Lung (tissue), 12 donors: Measurements from ENCODE around the gene PPP2R5A. TPM values are rescaled to one million over a fixed set of nuclear protein-coding genes. Genes with fewer than 3 reads are reported as not detected.

Experiments
- ATAC-seq: fragments of 200-7000 bp; cut with Tn5 transposase; one replicate; pipeline ENCODE4 v1.9.1; 2020; ENCODE audit warnings: moderate number of reproducible peaks; ENCODE audit not compliant: insufficient read depth, low FRiP score
- DNase-seq, 3 donors: peaks; one replicate each; pipeline ENCODE4 v3.0.0-alpha.2; 2013 to 2017
- H3K27ac ChIP-seq, 2 donors: one replicate each; pipeline ENCODE4 v1.5.1; 2013; ENCODE audit warnings: mild to moderate bottlenecking in 2 of 2, moderate library complexity in 2 of 2, control low read depth in 1 of 2, inconsistent platforms in 1 of 2, low read depth in 1 of 2, low read length in 1 of 2
- H3K27me3 ChIP-seq, 3 donors: one replicate each; pipeline ENCODE4 v1.5.1; 2013; ENCODE audit warnings: low read length in 2 of 3; ENCODE audit not compliant: control insufficient read depth in 3 of 3, insufficient read depth in 3 of 3
- H3K36me3 ChIP-seq, 4 donors: one replicate each; pipeline ENCODE4 v1.5.1; 2013; ENCODE audit warnings: low read length in 4 of 4, mild to moderate bottlenecking in 1 of 4, moderate library complexity in 1 of 4; ENCODE audit not compliant: control insufficient read depth in 4 of 4, insufficient read depth in 4 of 4
- H3K4me1 ChIP-seq, 5 donors: one replicate each; pipeline ENCODE4 v1.5.1; 2013; ENCODE audit warnings: low read length in 5 of 5, mild to moderate bottlenecking in 2 of 5, moderate library complexity in 1 of 5; ENCODE audit not compliant: control insufficient read depth in 5 of 5, insufficient read depth in 5 of 5
- H3K4me3 ChIP-seq: one replicate; pipeline ENCODE4 v1.5.1; 2013; ENCODE audit warnings: mild to moderate bottlenecking, control low read depth, moderate library complexity
- H3K9ac ChIP-seq, 2 donors: one replicate each; pipeline ENCODE4 v1.5.1; 2013; ENCODE audit warnings: low read length in 2 of 2, control low read depth in 1 of 2; ENCODE audit not compliant: insufficient read depth in 1 of 2
- H3K9me3 ChIP-seq, 4 donors: one replicate each; pipeline ENCODE4 v1.5.1; 2013; ENCODE audit warnings: low read length in 3 of 4, mild to moderate bottlenecking in 1 of 4, moderate library complexity in 1 of 4; ENCODE audit not compliant: control insufficient read depth in 4 of 4, insufficient read depth in 3 of 4
- WGBS, 2 donors: extraction: QIAGEN DNeasy Blood & Tissue Kit; methylation state at CpG; one replicate each; pipeline ENCODE4 v1.1.7; 2013; 5-methylcytosine and 5-hydroxymethylcytosine counted together
- polyA plus RNA-seq, 2 donors: library from polyadenylated mRNA; stranded (reverse); fragments of 200-250 nt; gene quantifications; one replicate each; pipeline ENCODE4 v1.2.1, GENCODE V29; 2013
- total RNA-seq, 2 donors: library from RNA; depleted of rRNA in 1 of 2; stranded (reverse); fragments of >200 nt in 1 of 2; gene quantifications; one replicate each; pipeline ENCODE4 v1.2.1, GENCODE V29; 2014 to 2021
- TF ChIP-seq, protein P1 (sequence below): IDR thresholded peaks from 2 replicates; pipeline ENCODE4 v1.5.1; 2012; ENCODE audit warnings: mild to moderate bottlenecking; ENCODE audit errors: control extremely low read depth, extremely low read depth
- donor health status: control.
- donor health status: control.
- donor health status: Bipolar disorder and iron deficiency.
- donor health status: healthy.
- donor health status: DM: yes; HTN: yes; CAD: no.

The PPP2R5A gene
- total and polyA plus RNA-seq, 4 donors = 31.3 to 143 (median 54.3) TPM

DNA sequence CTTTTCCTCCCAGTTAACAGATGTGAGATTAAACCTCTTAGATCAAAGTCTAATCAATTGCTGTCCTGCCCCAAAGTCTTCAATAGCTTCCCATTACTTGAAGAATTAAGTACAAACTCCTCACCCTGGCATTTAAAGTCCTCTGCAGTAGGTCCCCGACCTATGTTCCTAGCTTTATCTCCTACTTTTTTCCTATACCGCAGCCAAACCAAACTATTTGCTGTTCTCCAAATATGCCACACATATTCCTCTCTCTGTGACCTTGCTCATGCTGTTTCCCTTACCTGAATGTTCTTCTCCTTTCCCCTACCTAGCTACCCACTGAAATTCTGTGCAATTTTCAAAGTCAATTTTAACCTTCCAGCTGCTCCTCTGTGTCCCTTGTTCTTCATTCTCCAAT lies 14.0 kb upstream of the PPP2R5A start:
- ATAC-seq (no peak), DNase-seq (no peak)
- Histone ChIP-seq H3K36me3 (no peaks in the 10 kb centered on the region), H3K4me1 (peaks cover 2 to 15% (median 4%) of the 10 kb centered on the region in 5 donors), H3K27me3 (no peaks in the 10 kb centered on the region), H3K9me3 (no peaks in the 10 kb centered on the region), H3K9ac (no peak overlapping the region), H3K27ac (no peak overlapping the region), H3K4me3 (no peak overlapping the region)
- TF ChIP-seq, protein P1, sequence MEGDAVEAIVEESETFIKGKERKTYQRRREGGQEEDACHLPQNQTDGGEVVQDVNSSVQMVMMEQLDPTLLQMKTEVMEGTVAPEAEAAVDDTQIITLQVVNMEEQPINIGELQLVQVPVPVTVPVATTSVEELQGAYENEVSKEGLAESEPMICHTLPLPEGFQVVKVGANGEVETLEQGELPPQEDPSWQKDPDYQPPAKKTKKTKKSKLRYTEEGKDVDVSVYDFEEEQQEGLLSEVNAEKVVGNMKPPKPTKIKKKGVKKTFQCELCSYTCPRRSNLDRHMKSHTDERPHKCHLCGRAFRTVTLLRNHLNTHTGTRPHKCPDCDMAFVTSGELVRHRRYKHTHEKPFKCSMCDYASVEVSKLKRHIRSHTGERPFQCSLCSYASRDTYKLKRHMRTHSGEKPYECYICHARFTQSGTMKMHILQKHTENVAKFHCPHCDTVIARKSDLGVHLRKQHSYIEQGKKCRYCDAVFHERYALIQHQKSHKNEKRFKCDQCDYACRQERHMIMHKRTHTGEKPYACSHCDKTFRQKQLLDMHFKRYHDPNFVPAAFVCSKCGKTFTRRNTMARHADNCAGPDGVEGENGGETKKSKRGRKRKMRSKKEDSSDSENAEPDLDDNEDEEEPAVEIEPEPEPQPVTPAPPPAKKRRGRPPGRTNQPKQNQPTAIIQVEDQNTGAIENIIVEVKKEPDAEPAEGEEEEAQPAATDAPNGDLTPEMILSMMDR = no peak
- WGBS, 2 donors = 90 to 95% methylated on average over 2 of the region's 2 CpGs

DNA sequence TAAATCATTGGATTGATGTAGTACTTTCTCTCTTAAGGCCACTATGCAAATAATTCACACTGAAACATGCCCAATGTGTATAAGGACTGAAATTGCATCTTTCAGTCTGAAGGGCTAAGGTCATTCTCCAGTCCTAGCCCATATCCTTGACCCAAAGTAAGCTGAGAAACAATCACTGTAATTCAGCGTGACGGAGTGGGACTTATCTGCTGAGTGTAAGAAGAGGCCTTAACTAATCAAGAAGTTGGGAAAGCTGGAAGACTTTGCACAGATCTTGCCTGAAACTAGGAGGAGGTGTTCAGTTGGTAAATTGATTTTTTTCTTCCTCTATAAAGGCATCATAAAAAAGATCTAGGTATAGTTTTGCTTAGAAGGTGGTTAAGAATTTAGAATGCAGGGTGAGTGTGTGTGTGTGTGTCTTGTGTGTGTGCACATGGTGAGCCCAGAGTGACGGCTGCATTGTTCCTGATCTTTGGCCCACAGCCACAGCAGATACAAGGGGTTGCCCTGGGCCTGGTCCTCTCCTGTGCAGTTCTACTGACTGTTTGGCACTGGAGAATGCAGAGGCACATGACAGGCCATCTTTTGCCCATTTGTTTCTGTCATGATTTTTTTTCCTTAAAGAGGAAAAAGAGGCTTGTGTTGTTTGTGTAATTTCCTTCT lies 13.3 kb upstream of the PPP2R5A start:
- Histone ChIP-seq H3K4me3 (no peak overlapping the region), H3K27ac (peak overlapping the region in 1 of 2 donors; percentile 3), H3K9ac (no peak overlapping the region), H3K4me1 (peaks cover 2 to 15% (median 4%) of the 10 kb centered on the region in 5 donors), H3K27me3 (no peaks in the 10 kb centered on the region), H3K36me3 (no peaks in the 10 kb centered on the region), H3K9me3 (no peaks in the 10 kb centered on the region)
- TF ChIP-seq, protein P1 = no peak
- ATAC-seq (no peak), DNase-seq (no peak)
- 78% methylated on average over 3 of the region's 3 CpGs for WGBS, 2 donors

DNA sequence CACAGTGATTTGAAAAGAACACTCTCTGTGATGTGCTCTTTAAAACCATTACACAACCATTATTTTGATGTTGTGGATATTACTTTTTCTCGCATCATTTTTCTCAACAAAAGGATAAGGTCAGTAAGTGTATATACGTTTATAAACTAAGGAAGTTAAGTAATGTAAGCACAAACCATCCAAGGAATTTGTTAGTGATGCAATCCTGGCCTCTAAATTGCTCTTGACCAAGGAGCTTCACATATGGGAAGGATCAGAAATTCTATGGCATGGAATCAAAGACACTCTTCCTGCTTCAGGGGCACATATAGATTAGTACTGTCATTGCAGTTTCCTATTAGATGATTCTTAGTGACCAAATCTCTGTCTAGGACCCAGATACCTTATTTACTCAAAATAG lies 3.6 kb upstream of the PPP2R5A start:
- H3K9ac ChIP-seq = peak overlapping the region in 1 of 2 donors; percentile 38
- DNase-seq (peak in 2 of 3 donors; percentile 86 to 87), ATAC-seq (no peak)
- peaks cover 0 to 14% (median 0%) of the 10 kb centered on the region in 5 donors for H3K4me1 ChIP-seq
- TF ChIP-seq, protein P1 = no peak
- H3K36me3 ChIP-seq = no peaks in the 10 kb centered on the region
- no peaks in the 10 kb centered on the region for H3K9me3 ChIP-seq
- H3K4me3 ChIP-seq = no peak overlapping the region
- H3K27me3 ChIP-seq = no peaks in the 10 kb centered on the region
- H3K27ac ChIP-seq = no peak overlapping the region
- 20 to 29% methylated on average over 2 of the region's 2 CpGs for WGBS, 2 donors

DNA sequence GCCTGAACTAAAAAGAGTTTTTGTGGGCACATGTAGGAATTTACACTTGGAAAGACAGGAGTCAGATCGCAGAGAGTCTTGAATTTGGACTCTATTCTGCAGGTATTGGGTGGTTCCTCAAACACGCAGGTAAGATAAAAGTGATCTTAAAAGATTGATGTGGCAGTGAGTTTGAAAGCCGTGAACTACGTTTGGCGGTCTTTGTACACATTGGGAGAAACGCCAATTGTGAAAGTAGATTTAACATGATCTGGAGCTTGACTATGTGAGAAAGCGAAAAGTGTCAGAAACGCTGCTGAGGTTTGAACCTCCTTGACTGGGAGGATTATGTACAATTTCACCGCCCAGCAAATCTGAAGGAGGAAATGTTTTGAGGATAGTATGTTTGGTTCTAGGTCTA lies 1.5 kb upstream of the PPP2R5A start:
- H3K4me3 ChIP-seq = no peak overlapping the region
- no peaks in the 10 kb centered on the region for H3K36me3 ChIP-seq
- peak overlapping the region; percentile 4 to 67 for H3K27ac ChIP-seq
- H3K4me1 ChIP-seq = peaks cover 0 to 26% (median 0%) of the 10 kb centered on the region in 5 donors
- H3K9me3 ChIP-seq = no peaks in the 10 kb centered on the region
- WGBS, 2 donors = 57 to 79% methylated on average over 9 of the region's 9 CpGs
- ATAC-seq (no peak), DNase-seq (peak in 1 of 3 donors; percentile 22)
- H3K27me3 ChIP-seq = no peaks in the 10 kb centered on the region
- TF ChIP-seq, protein P1 = no peak
- peak overlapping the region; percentile 33 to 88 for H3K9ac ChIP-seq
